Panc1 (cell line): ENCODE results near the gene PRKG1. TPM values are rescaled to one million over a fixed set of nuclear protein-coding genes. Genes with fewer than 3 reads are reported as not detected.

ENCODE experiments used
- ATAC-seq: fragments of 200-7000 bp; cut with Tn5 transposase; 2 replicates; pipeline ENCODE4 v1.9.1; 2020; ENCODE audit warnings: mild to moderate bottlenecking, moderate library complexity
- BruUV-seq: library from RNA; stranded (reverse); fragments of 400-500 nt; replicated peaks from 2 replicates; lab custom pipeline; 2021; lab: Mats Ljungman, UMichigan
- CTCF ChIA-PET: fragments of 300-600 bp; sonication (Branson Sonifier 250); formaldehyde crosslinking; loops from one replicate; lab custom pipeline; 2022; ENCODE audit warnings: antibody characterized with exemption; lab: Charles Lee
- POLR2A ChIA-PET: fragments of 300-600 bp; sonication (Branson Sonifier 250); formaldehyde crosslinking; loops from one replicate; lab custom pipeline; 2022; ENCODE audit warnings: antibody characterized with exemption; lab: Charles Lee
- DNase-seq: peaks from one replicate; pipeline ENCODE4 v3.0.0-alpha.2; 2010; ENCODE audit warnings: low read depth, low spot score
- H3K27ac ChIP-seq: 2 replicates; pipeline ENCODE4 v1.5.1; 2011; ENCODE audit warnings: mild to moderate bottlenecking, low read length, inconsistent platforms
- H3K27me3 ChIP-seq: fragments of 200-500 bp; sonication (Bioruptor generic); 2 replicates; pipeline ENCODE4 v1.6.0; 2014; ENCODE audit warnings: low read length, inconsistent platforms; ENCODE audit not compliant: control insufficient read depth, insufficient read depth
- H3K36me3 ChIP-seq: fragments of 200-500 bp; sonication (Bioruptor generic); 2 replicates; pipeline ENCODE4 v1.5.1; 2014; ENCODE audit warnings: inconsistent platforms, mild to moderate bottlenecking, low read length, moderate library complexity; ENCODE audit not compliant: control insufficient read depth, insufficient read depth
- H3K4me1 ChIP-seq: 2 replicates; pipeline ENCODE4 v1.5.1; 2011; ENCODE audit warnings: inconsistent platforms, mild to moderate bottlenecking, low read length, moderate library complexity; ENCODE audit not compliant: control insufficient read depth, insufficient read depth
- H3K4me3 ChIP-seq, 2 experiments: 2 replicates each; pipeline ENCODE4 v1.5.1; 2011 to 2012; ENCODE audit warnings: low read depth in 2 of 2, low read length in 2 of 2, mild to moderate bottlenecking in 2 of 2, inconsistent platforms in 1 of 2, moderate library complexity in 1 of 2
- H3K9me3 ChIP-seq: fragments of 200-500 bp; sonication (Bioruptor generic); 2 replicates; pipeline ENCODE4 v1.5.1; 2014; ENCODE audit warnings: low read depth, mild to moderate bottlenecking, inconsistent platforms, low read length, moderate library complexity; ENCODE audit not compliant: control insufficient read depth, insufficient read depth
- POLR2AphosphoS5 ChIP-seq: IDR thresholded peaks from 2 replicates; pipeline ENCODE4 v1.6.1; 2012; ENCODE audit warnings: mild to moderate bottlenecking, low read depth, low read length, moderate library complexity
- SIN3A ChIP-seq: IDR thresholded peaks from 2 replicates; pipeline ENCODE4 v1.6.1; 2012; ENCODE audit warnings: low read depth, mild to moderate bottlenecking, low read length, moderate library complexity, borderline replicate concordance; ENCODE audit not compliant: insufficient read depth
- TCF7L2 ChIP-seq: IDR thresholded peaks from 2 replicates; pipeline ENCODE4 v1.6.1; 2011; ENCODE audit warnings: mild to moderate bottlenecking, low read depth, low read length, inconsistent platforms
- in situ Hi-C: cut with HindIII; loops from 2 replicates; pipeline ENCODE4 v1.10.0; 2016; ENCODE audit warnings: low sequenced_read_pairs, low pct_unique_long_range_greater_than_20kb
- intact Hi-C: fragments of 100-400 bp; cut with micrococcal nuclease; formaldehyde crosslinking; loops from one replicate; pipeline ENCODE4 v1.10.0; 2022; ENCODE audit not compliant: unreplicated experiment
- total RNA-seq: library from RNA; stranded (reverse); gene quantifications from one replicate; pipeline ENCODE4 v1.2.1, GENCODE V29; 2021; ENCODE audit not compliant: unreplicated experiment
- TF ChIP-seq, protein P1 (sequence below): fragments of 450-650 bp; IDR thresholded peaks from 2 replicates; pipeline ENCODE4 v1.5.1; 2017; ENCODE audit warnings: mild to moderate bottlenecking
- TF ChIP-seq, protein P2 (sequence below), 2 experiments: IDR thresholded peaks; 2 replicates each; pipeline ENCODE4 v1.6.1; 2011 to 2012; ENCODE audit warnings: low read depth in 2 of 2, control low read depth in 1 of 2, low read length in 1 of 2, mild to moderate bottlenecking in 1 of 2, moderate library complexity in 1 of 2; ENCODE audit not compliant: insufficient read depth in 1 of 2

The PRKG1 gene
- total RNA-seq, 1 experiment from 2014 or later = 0.92 TPM

GRCh38 chr10:52319926-52320325 is 1245.6 kb downstream of the PRKG1 start:
- no TSS peak for BruUV-seq
- ChIA-PET POLR2A (no interaction called here), CTCF (interaction anchor here (0.6 kb wide), 1 partner anchor 333 kb away, joined by 7 read pairs; no protein-coding TSS in a partner anchor)
- in situ Hi-C loops = no loop called here
- ATAC-seq = no peak; the same call in 1 of the 2 replicates
- DNase-seq = no peak
- no peaks in the 10 kb centered on the region for H3K27me3 ChIP-seq
- 0 out of 2 replicates have a peak, but pooled peaks have one; percentile 6 for TF ChIP-seq POLR2AphosphoS5
- TF ChIP-seq TCF7L2 = no peak
- no peak overlapping the region for H3K4me3 ChIP-seq
- H3K9me3 ChIP-seq = peaks cover 37% of the 10 kb centered on the region; the same call in 1 of the 2 replicates
- peak overlapping the region; percentile 100 for H3K27ac ChIP-seq
- H3K4me1 ChIP-seq = peaks cover 34% of the 10 kb centered on the region
- intact Hi-C loops = loop anchor here (2.0 to 5.0 kb wide), 2 partner anchors 169 to 462 kb away; no protein-coding TSS in a partner anchor
- peaks cover 27% of the 10 kb centered on the region for H3K36me3 ChIP-seq

DNA sequence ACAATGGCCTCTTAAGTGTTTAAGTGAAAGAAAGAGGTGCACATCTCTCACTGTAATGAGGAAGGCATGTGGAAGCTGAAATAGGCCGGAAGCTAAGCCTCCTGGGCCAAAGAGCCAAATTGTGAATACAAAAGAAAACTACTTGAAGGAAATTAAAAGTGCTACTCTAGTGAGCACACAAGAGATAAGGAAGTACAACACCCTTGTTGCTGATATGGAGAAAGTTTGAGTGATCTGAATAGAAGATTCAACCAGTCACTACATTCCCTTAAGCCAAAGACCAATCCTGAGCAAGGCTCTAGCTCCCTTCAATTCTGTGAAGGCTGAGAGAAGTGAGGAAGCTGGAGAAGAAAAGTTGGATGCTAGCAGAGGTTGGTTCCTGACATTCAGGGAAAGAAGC is 1248.0 kb downstream of the PRKG1 start:
- H3K36me3 ChIP-seq = peaks cover 6% of the 10 kb centered on the region
- POLR2A ChIA-PET = no interaction called here
- H3K9me3 ChIP-seq = peaks cover 37% of the 10 kb centered on the region; the same call in 1 of the 2 replicates
- intact Hi-C loops (no loop called here), in situ Hi-C loops (no loop called here)
- peaks cover 28% of the 10 kb centered on the region for H3K4me1 ChIP-seq
- no peak for ATAC-seq
- TF ChIP-seq POLR2AphosphoS5 = no peak
- no peak for TF ChIP-seq SIN3A
- TF ChIP-seq, protein P1, sequence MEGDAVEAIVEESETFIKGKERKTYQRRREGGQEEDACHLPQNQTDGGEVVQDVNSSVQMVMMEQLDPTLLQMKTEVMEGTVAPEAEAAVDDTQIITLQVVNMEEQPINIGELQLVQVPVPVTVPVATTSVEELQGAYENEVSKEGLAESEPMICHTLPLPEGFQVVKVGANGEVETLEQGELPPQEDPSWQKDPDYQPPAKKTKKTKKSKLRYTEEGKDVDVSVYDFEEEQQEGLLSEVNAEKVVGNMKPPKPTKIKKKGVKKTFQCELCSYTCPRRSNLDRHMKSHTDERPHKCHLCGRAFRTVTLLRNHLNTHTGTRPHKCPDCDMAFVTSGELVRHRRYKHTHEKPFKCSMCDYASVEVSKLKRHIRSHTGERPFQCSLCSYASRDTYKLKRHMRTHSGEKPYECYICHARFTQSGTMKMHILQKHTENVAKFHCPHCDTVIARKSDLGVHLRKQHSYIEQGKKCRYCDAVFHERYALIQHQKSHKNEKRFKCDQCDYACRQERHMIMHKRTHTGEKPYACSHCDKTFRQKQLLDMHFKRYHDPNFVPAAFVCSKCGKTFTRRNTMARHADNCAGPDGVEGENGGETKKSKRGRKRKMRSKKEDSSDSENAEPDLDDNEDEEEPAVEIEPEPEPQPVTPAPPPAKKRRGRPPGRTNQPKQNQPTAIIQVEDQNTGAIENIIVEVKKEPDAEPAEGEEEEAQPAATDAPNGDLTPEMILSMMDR = no peak
- TF ChIP-seq TCF7L2 = no peak
- TF ChIP-seq, protein P2, sequence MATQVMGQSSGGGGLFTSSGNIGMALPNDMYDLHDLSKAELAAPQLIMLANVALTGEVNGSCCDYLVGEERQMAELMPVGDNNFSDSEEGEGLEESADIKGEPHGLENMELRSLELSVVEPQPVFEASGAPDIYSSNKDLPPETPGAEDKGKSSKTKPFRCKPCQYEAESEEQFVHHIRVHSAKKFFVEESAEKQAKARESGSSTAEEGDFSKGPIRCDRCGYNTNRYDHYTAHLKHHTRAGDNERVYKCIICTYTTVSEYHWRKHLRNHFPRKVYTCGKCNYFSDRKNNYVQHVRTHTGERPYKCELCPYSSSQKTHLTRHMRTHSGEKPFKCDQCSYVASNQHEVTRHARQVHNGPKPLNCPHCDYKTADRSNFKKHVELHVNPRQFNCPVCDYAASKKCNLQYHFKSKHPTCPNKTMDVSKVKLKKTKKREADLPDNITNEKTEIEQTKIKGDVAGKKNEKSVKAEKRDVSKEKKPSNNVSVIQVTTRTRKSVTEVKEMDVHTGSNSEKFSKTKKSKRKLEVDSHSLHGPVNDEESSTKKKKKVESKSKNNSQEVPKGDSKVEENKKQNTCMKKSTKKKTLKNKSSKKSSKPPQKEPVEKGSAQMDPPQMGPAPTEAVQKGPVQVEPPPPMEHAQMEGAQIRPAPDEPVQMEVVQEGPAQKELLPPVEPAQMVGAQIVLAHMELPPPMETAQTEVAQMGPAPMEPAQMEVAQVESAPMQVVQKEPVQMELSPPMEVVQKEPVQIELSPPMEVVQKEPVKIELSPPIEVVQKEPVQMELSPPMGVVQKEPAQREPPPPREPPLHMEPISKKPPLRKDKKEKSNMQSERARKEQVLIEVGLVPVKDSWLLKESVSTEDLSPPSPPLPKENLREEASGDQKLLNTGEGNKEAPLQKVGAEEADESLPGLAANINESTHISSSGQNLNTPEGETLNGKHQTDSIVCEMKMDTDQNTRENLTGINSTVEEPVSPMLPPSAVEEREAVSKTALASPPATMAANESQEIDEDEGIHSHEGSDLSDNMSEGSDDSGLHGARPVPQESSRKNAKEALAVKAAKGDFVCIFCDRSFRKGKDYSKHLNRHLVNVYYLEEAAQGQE (IDR thresholded peaks at IDR 0.05; ENCODE audit: insufficient read depth in 1 of 2, low read depth in 2 of 2, low read length in 1 of 2) = no peak
- no peak for DNase-seq
- no peak overlapping the region for H3K4me3 ChIP-seq
- H3K27ac ChIP-seq = peak overlapping the region; percentile 93
- CTCF ChIA-PET = no interaction called here
- no TSS peak for BruUV-seq
- H3K27me3 ChIP-seq = no peaks in the 10 kb centered on the region

- H3K4me1 ChIP-seq = peaks cover 22% of the 10 kb centered on the region
- H3K36me3 ChIP-seq = no peaks in the 10 kb centered on the region; the same call in 1 of the 2 replicates
- H3K27me3 ChIP-seq = no peaks in the 10 kb centered on the region
- ATAC-seq = no peak
- H3K9me3 ChIP-seq = peaks cover 37% of the 10 kb centered on the region; the same call in 1 of the 2 replicates
- H3K4me3 ChIP-seq = no peak overlapping the region
- in situ Hi-C loops (no loop called here), intact Hi-C loops (no loop called here)
- ChIA-PET CTCF (interaction anchor here (0.6 kb wide), 1 partner anchor 10 kb away, joined by 6 read pairs; no protein-coding TSS in a partner anchor), POLR2A (no interaction called here)
- BruUV-seq = no TSS peak
- TF ChIP-seq SIN3A = no peak
- TF ChIP-seq, protein P1 = no peak
- no peak for TF ChIP-seq TCF7L2
- TF ChIP-seq, protein P2 (IDR thresholded peaks at IDR 0.05; ENCODE audit: insufficient read depth in 1 of 2, low read depth in 2 of 2, low read length in 1 of 2) = no peak
- TF ChIP-seq POLR2AphosphoS5 = no peak
- peak overlapping the region; percentile 93 for H3K27ac ChIP-seq
- no peak for DNase-seq
Observed at GRCh38 chr10:52322936-52323335, 1248.6 kb downstream of the PRKG1 start.
